Pancreas (tissue), 10 donors: ENCODE measurements around the gene LHFPL2. TPM values are rescaled to one million over a fixed set of nuclear protein-coding genes. Genes with fewer than 3 reads are reported as not detected.

Experiments used
- ATAC-seq, 4 donors: fragments of 200-7000 bp; cut with Tn5 transposase; one replicate each; pipeline versions ENCODE4 v1.8.0 to v1.9.1; 2020; ENCODE audit warnings: mild to moderate bottlenecking in 4 of 4, moderate library complexity in 4 of 4
- DNase-seq, 6 donors: peaks; one replicate each; pipeline ENCODE4 v3.0.0-alpha.2; 2020
- FAIRE-seq: peaks from 2 replicates; lab custom pipeline; 2012; peaks lifted over from hg19 to GRCh38; lab: Jason Lieb, UNC
- H3K27ac ChIP-seq, 4 donors: fragments of 200-600 bp; sonication (generic); 1 replicate in 3 of 4; 2 replicates in 1 of 4; pipeline versions ENCODE4 v1.5.0 to v1.8.0; 2020
- H3K27me3 ChIP-seq, 4 donors: fragments of 200-600 bp; one replicate each; pipeline ENCODE4 v1.8.0; 2021
- H3K36me3 ChIP-seq, 3 donors: fragments of 200-600 bp; sonication (generic) in 1 of 3; one replicate each; pipeline versions ENCODE4 v1.5.0 to v1.8.0; 2020 to 2021
- H3K4me1 ChIP-seq, 3 donors: fragments of 200-600 bp; one replicate each; pipeline ENCODE4 v1.8.0; 2021
- H3K4me3 ChIP-seq, 4 donors: fragments of 200-600 bp; sonication (generic) in 2 of 4; one replicate each; pipeline versions ENCODE4 v1.5.0 to v1.8.0; 2020 to 2021
- H3K9me3 ChIP-seq, 4 donors: fragments of 200-600 bp; one replicate each; pipeline ENCODE4 v1.8.0; 2021
- CTCF ChIP-seq, 4 donors: fragments of 200-600 bp; sonication (generic) in 3 of 4; IDR thresholded peaks; one replicate each; pipeline versions ENCODE4 v1.5.0 to v1.8.0; 2021; ENCODE audit warnings: antibody characterized with exemption in 4 of 4
- WGBS, 2 donors: extraction: QIAGEN DNeasy Blood & Tissue Kit; methylation state at CpG; one replicate each; pipeline ENCODE4 v1.1.7; 2013; 5-methylcytosine and 5-hydroxymethylcytosine counted together
- intact Hi-C, 3 donors: fragments of 100-400 bp; cut with DNase I; formaldehyde crosslinking; loops; one replicate each; pipeline versions ENCODE4 v1.11.1 to v1.14.2; 2022
- polyA plus RNA-seq, 2 donors: library from polyadenylated mRNA; stranded (reverse); fragments of 200-250 nt; gene quantifications; one replicate each; pipeline ENCODE4 v1.2.3, GENCODE V29; 2013
- total RNA-seq, 6 donors: library from RNA; stranded (reverse); fragmentation: NEBNext Ultra II Directional in 4 of 6; extraction: Animal tissue kit (Norgen Biotek cat#: 25700) in 4 of 6; gene quantifications; one replicate each; pipeline versions ENCODE4 v1.2.1 to v1.2.4, GENCODE V29; 2021 to 2023
- donor health status: healthy with polysubstance abuse.
- donor health status: DM: no; HTN: no; CAD: no; lungs with moderate emphysema.
- donor health status: DM: no; HTN: no; CAD: no.
- donor health status: control.
- donor health status: control.
- donor health status: Bipolar disorder and iron deficiency.
- donor health status: DM: yes; HTN: yes; CAD: no.
- donor health status: DM: no; HTN: no; CAD: no.
- donor health status: DM: no; HTN: no; CAD: no.
- donor health status: DM: yes; HTN: yes; CAD: no.

LHFPL2 gene
- total and polyA plus RNA-seq, 8 donors = 4.0 to 28.4 (median 13.0) TPM

GRCh38 chr5:78610163-78610583 is 38.4 kb downstream of the LHFPL2 start:
- FAIRE-seq = no peak
- H3K27me3 ChIP-seq = no peaks in the 10 kb centered on the region
- H3K9me3 ChIP-seq = no peaks in the 10 kb centered on the region
- H3K27ac ChIP-seq = no peak overlapping the region
- ATAC-seq = peak in 2 of 4 donors; percentile 12 to 35
- intact Hi-C loops = no loop called here
- DNase-seq = no peak
- no peaks in the 10 kb centered on the region for H3K36me3 ChIP-seq
- 83 to 91% methylated on average over 7 of the region's 7 CpGs for WGBS, 2 donors
- no peaks in the 10 kb centered on the region for H3K4me1 ChIP-seq
- no peak for TF ChIP-seq CTCF (IDR thresholded peaks at IDR 0.05)
- H3K4me3 ChIP-seq = no peak overlapping the region

GRCh38 chr5:78607864-78608263 is 40.7 kb downstream of the LHFPL2 start:
- no peak overlapping the region for H3K27ac ChIP-seq
- no peak overlapping the region for H3K4me3 ChIP-seq
- no peak for TF ChIP-seq CTCF (IDR thresholded peaks at IDR 0.05)
- FAIRE-seq (no peak), DNase-seq (no peak), ATAC-seq (no peak)
- intact Hi-C loops = no loop called here
- no peaks in the 10 kb centered on the region for H3K9me3 ChIP-seq
- H3K36me3 ChIP-seq = no peaks in the 10 kb centered on the region
- H3K27me3 ChIP-seq = no peaks in the 10 kb centered on the region
- H3K4me1 ChIP-seq = peaks cover 0 to 6% (median 0%) of the 10 kb centered on the region in 3 donors

- FAIRE-seq (no peak), ATAC-seq (no peak), DNase-seq (peak in 1 of 6 donors; percentile 22)
- no peak overlapping the region for H3K4me3 ChIP-seq
- WGBS, 2 donors = 77 to 87% methylated on average over 4 of the region's 4 CpGs
- no peaks in the 10 kb centered on the region for H3K27me3 ChIP-seq
- no peak overlapping the region for H3K27ac ChIP-seq
- H3K4me1 ChIP-seq = peaks cover 0 to 14% (median 6%) of the 10 kb centered on the region in 3 donors
- H3K9me3 ChIP-seq = no peaks in the 10 kb centered on the region
- intact Hi-C loops = no loop called here
- H3K36me3 ChIP-seq = no peaks in the 10 kb centered on the region
- TF ChIP-seq CTCF (IDR thresholded peaks at IDR 0.05) = no peak
Observed at GRCh38 chr5:78606241-78606640, 42.3 kb downstream of the LHFPL2 start.

GRCh38 chr5:78605611-78606010 is 43.0 kb downstream of the LHFPL2 start:
- Histone ChIP-seq H3K27me3 (no peaks in the 10 kb centered on the region), H3K4me1 (peaks cover 0 to 14% (median 6%) of the 10 kb centered on the region in 3 donors), H3K36me3 (no peaks in the 10 kb centered on the region), H3K9me3 (no peaks in the 10 kb centered on the region), H3K27ac (no peak overlapping the region), H3K4me3 (no peak overlapping the region)
- FAIRE-seq (no peak), DNase-seq (no peak), ATAC-seq (no peak)
- TF ChIP-seq CTCF (IDR thresholded peaks at IDR 0.05) = no peak
- WGBS, 2 donors = 98 to 99% methylated on average over 2 of the region's 2 CpGs
- intact Hi-C loops = no loop called here

GRCh38 chr5:78604689-78605285 is 43.8 kb downstream of the LHFPL2 start:
- Histone ChIP-seq H3K27me3 (no peaks in the 10 kb centered on the region), H3K36me3 (no peaks in the 10 kb centered on the region), H3K4me1 (peaks cover 0 to 14% (median 6%) of the 10 kb centered on the region in 3 donors), H3K9me3 (no peaks in the 10 kb centered on the region), H3K27ac (no peak overlapping the region), H3K4me3 (no peak overlapping the region)
- no peak for TF ChIP-seq CTCF (IDR thresholded peaks at IDR 0.05)
- intact Hi-C loops = no loop called here
- FAIRE-seq = no peak
- 64 to 71% methylated on average over 4 of the region's 4 CpGs for WGBS, 2 donors
- peak in 1 of 4 donors; percentile 23 for ATAC-seq
- no peak for DNase-seq
